Esophagus squamous epithelium (tissue), 5 donors: Measurements from ENCODE around the gene KRT1. TPM values are rescaled to one million over a fixed set of nuclear protein-coding genes. Genes with fewer than 3 reads are reported as not detected.

Experiments used
- DNase-seq: peaks from one replicate; lab custom pipeline; 2025; lab: John Stamatoyannopoulos, UW
- H3K27ac ChIP-seq, 4 donors: fragments of 200-600 bp; sonication (generic); one replicate each; pipeline ENCODE4 v1.5.1; 2016 to 2019; ENCODE audit warnings: mild to moderate bottlenecking in 1 of 4
- H3K27me3 ChIP-seq, 4 donors: fragments of 200-600 bp; sonication (generic); 1 replicate in 3 of 4; 2 replicates in 1 of 4; pipeline versions ENCODE4 v1.5.1 to v1.6.0; 2017 to 2021; ENCODE audit warnings: antibody characterized with exemption in 1 of 4
- H3K36me3 ChIP-seq, 3 donors: fragments of 200-600 bp; sonication (generic); one replicate each; pipeline ENCODE4 v1.5.1; 2016 to 2019
- H3K4me1 ChIP-seq, 3 donors: fragments of 200-600 bp; sonication (generic); one replicate each; pipeline ENCODE4 v1.5.1; 2017 to 2019
- H3K4me3 ChIP-seq, 4 donors: fragments of 200-600 bp; sonication (generic); 1 replicate in 3 of 4; 2 replicates in 1 of 4; pipeline ENCODE4 v1.5.1; 2016 to 2019; ENCODE audit warnings: mild to moderate bottlenecking in 2 of 4, moderate library complexity in 1 of 4
- H3K9me3 ChIP-seq, 3 donors: fragments of 200-600 bp; sonication (generic); one replicate each; pipeline ENCODE4 v1.5.1; 2016 to 2019
- CTCF ChIP-seq, 6 experiments: fragments of 450-650 bp in 4 of 6; fragments of 200-600 bp in 2 of 6; sonication (generic) in 2 of 6; IDR thresholded peaks; one replicate each; pipeline ENCODE4 v1.5.1; 2016 to 2019; ENCODE audit warnings: antibody characterized with exemption in 6 of 6, mild to moderate bottlenecking in 4 of 6, moderate library complexity in 4 of 6
- POLR2A ChIP-seq, 4 donors: fragments of 450-650 bp; IDR thresholded peaks; one replicate each; pipeline ENCODE4 v1.6.1; 2017; ENCODE audit warnings: antibody characterized with exemption in 4 of 4, mild to moderate bottlenecking in 4 of 4, moderate library complexity in 3 of 4
- WGBS, 2 donors: methylation state at CpG; one replicate each; pipeline ENCODE4 v1.1.5; 2018; 5-methylcytosine and 5-hydroxymethylcytosine counted together
- intact Hi-C: fragments of 100-400 bp; cut with DNase I; formaldehyde crosslinking; loops from one replicate; pipeline ENCODE4 v1.15.0; 2022
- total RNA-seq, 4 donors: library from RNA; depleted of rRNA; stranded (reverse); fragments of >200 nt; gene quantifications; one replicate each; pipeline ENCODE4 v1.1.0, GENCODE V29; 2016
- donor health status: DM: yes; HTN: yes; CAD: no.

KRT1 gene
- total RNA-seq, 4 donors from 2014 or later: 0.19 to 43.7 (median 2.4) TPM

GRCh38 chr12:52632656-52633055 is 47.6 kb downstream of the KRT1 start:
- Histone ChIP-seq H3K27me3 (peaks cover 0 to 38% (median 0%) of the 10 kb centered on the region in 4 donors), H3K27ac (no peak overlapping the region), H3K9me3 (no peaks in the 10 kb centered on the region), H3K4me3 (no peak overlapping the region), H3K36me3 (no peaks in the 10 kb centered on the region), H3K4me1 (peaks cover 0 to 15% (median 0%) of the 10 kb centered on the region in 3 donors)
- TF ChIP-seq CTCF (IDR thresholded peaks at IDR 0.05) (no peak), POLR2A (IDR thresholded peaks at IDR 0.05) (no peak)
- whole genome bisulfite sequencing, 2 donors: 87 to 92% methylated on average over 3 to 4 of the region's 4 CpGs
- no peak for DNase-seq
- intact Hi-C loops: no loop called here

GRCh38 chr12:52631676-52632459 is 48.3 kb downstream of the KRT1 start:
- H3K27me3 ChIP-seq: peaks cover 0 to 38% (median 0%) of the 10 kb centered on the region in 4 donors
- H3K36me3 ChIP-seq: no peaks in the 10 kb centered on the region
- intact Hi-C loops: no loop called here
- TF ChIP-seq POLR2A (IDR thresholded peaks at IDR 0.05): no peak
- no peak for TF ChIP-seq CTCF (IDR thresholded peaks at IDR 0.05)
- WGBS, 2 donors: 86 to 89% methylated on average over 3 to 5 of the region's 6 CpGs
- no peaks in the 10 kb centered on the region for H3K9me3 ChIP-seq
- no peak for DNase-seq
- H3K27ac ChIP-seq: no peak overlapping the region
- no peak overlapping the region for H3K4me3 ChIP-seq
- peaks cover 0 to 15% (median 0%) of the 10 kb centered on the region in 3 donors for H3K4me1 ChIP-seq

GRCh38 chr12:52631264-52631663 is 48.9 kb downstream of the KRT1 start:
- Histone ChIP-seq H3K4me1 (peaks cover 0 to 10% (median 0%) of the 10 kb centered on the region in 3 donors), H3K9me3 (no peaks in the 10 kb centered on the region), H3K27me3 (peaks cover 0 to 42% (median 0%) of the 10 kb centered on the region in 4 donors), H3K4me3 (no peak overlapping the region), H3K27ac (no peak overlapping the region), H3K36me3 (no peaks in the 10 kb centered on the region)
- intact Hi-C loops: no loop called here
- WGBS, 2 donors: 53% methylated on average over 3 of the region's 4 CpGs; no CpG with 5 or more reads in 1 of the 2 donors
- no peak for DNase-seq
- no peak for TF ChIP-seq POLR2A (IDR thresholded peaks at IDR 0.05)
- no peak for TF ChIP-seq CTCF (IDR thresholded peaks at IDR 0.05)

- no peaks in the 10 kb centered on the region for H3K36me3 ChIP-seq
- 58 to 73% methylated on average over 4 of the region's 4 CpGs for WGBS, 2 donors
Observed at GRCh38 chr12:52630599-52631200, 49.5 kb downstream of the KRT1 start.

More at GRCh38 chr12:52630599-52631200, 49.5 kb downstream of the KRT1 start:
- DNase-seq: no peak
- intact Hi-C loops: no loop called here
- no peak overlapping the region for H3K27ac ChIP-seq
- H3K27me3 ChIP-seq: peaks cover 0 to 42% (median 0%) of the 10 kb centered on the region in 4 donors
- no peak for TF ChIP-seq CTCF (IDR thresholded peaks at IDR 0.05)
- no peak for TF ChIP-seq POLR2A (IDR thresholded peaks at IDR 0.05)
- H3K4me1 ChIP-seq: peaks cover 0 to 8% (median 0%) of the 10 kb centered on the region in 3 donors
- no peaks in the 10 kb centered on the region for H3K9me3 ChIP-seq
- H3K4me3 ChIP-seq: no peak overlapping the region
